HG03558 (cell line): ENCODE measurements around the gene SHISA7.

Experiments
- ATAC-seq: cut with Tn5 transposase; IDR thresholded peaks from one replicate; pipeline ENCODE4 v1.9.1; 2021; ENCODE audit warnings: moderate number of reproducible peaks; ENCODE audit not compliant: unreplicated experiment; ENCODE audit errors: extremely low read depth

SHISA7 gene

DNA sequence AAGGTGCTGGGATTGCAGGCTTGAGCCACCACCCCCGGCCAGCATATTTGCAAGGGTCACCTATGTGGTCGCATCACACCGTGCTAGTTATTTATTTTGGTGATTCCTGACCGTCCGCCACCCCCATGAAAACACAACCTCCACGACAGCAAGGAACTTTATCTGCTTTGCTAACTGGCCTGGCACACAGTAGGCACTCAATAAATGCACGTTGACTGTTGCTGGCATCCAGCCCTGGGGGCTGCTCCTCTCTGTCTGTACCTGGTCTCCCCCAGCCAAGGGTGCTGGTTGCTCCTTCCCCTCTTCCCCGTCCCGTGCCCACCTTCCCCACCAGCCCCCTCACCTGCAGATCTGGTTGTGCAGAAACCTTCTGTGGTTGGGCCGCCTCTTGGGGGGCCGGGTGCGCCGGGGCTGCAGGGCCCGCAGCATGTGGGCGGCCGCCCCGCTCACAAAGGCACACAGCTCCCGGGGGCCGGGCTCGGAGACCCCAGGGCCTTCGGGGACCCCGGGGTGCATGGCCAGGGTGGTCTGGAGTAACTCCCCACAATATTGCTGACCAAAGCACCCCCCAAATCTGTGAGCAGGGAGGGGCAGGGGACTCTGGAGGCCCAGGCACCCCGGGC lies 21.1 kb upstream of the SHISA7 start:
- no peak for ATAC-seq

DNA sequence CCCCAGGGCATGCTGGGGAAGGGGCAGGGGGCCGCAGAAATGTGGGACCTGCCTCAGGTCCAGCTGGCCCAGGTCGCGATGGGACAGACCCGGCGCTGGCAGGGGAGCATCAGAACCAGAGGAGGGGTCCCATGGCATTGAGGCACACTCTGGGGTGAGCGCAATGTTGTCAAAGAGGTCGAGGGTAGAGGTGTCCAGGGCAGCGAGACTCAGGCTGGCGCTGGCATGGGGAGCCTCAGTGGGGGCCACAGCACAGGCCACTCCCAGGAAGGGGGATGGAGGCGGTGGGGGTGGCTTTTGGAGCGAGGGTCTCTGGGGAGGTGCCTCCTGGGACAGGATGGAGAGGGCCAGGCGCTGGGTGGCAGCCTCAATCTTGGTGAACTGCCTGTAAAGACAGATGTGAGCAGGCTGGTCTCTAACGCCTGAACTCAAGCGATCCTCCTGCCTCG lies 20.5 kb upstream of the SHISA7 start:
- no peak for ATAC-seq

DNA sequence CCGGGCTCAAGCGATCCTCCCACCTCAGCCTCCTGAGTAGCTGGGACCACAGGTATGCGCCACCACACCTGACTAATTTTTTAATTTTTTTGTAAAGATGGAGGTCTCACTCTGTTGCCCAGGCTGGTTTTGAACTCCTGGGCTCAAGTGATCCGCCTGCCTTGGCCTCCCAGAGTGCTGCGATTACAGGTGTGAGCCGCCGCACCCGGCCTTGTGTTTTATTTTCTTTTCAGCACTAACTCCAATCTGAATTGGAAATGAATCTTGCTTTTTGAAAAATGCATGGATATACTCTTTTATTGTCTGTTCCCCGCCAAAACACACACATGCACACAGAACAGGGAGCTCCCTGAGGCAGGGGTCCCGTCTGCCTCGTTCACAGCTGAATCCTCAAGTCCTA lies 19.6 kb upstream of the SHISA7 start:
- no peak for ATAC-seq

DNA sequence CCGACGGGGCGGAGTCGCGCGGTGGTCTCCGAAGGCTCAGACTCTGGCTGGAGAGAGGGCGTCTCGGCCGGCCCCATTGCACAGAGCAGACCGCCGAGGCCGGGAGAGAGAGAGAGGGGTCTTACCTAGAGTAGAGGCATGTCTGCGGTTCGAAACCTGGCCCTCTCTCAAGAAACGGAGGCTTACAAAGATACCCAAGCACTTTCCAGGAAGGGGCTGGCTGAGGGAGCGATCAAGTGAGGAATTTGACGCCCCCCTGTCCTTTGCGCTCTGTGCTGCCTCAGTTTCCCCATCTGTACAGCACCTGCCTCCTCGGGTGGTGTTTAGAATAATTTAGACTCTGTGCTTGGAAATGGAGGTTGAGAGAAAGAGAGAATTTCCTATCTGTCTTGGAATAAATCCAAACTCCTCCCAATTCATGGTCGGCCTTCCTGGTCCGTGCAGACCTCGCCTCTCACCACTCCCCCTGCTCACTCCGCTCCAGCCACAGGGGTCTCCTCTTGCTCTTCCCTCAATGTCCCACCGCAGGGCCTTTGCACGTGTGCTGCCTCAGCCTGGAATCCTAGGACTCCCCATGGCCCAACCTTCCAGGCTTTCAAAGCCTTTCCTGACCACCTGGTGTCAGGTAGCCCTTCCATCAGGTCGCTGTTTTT lies 19.0 kb upstream of the SHISA7 start:
- no peak for ATAC-seq

DNA sequence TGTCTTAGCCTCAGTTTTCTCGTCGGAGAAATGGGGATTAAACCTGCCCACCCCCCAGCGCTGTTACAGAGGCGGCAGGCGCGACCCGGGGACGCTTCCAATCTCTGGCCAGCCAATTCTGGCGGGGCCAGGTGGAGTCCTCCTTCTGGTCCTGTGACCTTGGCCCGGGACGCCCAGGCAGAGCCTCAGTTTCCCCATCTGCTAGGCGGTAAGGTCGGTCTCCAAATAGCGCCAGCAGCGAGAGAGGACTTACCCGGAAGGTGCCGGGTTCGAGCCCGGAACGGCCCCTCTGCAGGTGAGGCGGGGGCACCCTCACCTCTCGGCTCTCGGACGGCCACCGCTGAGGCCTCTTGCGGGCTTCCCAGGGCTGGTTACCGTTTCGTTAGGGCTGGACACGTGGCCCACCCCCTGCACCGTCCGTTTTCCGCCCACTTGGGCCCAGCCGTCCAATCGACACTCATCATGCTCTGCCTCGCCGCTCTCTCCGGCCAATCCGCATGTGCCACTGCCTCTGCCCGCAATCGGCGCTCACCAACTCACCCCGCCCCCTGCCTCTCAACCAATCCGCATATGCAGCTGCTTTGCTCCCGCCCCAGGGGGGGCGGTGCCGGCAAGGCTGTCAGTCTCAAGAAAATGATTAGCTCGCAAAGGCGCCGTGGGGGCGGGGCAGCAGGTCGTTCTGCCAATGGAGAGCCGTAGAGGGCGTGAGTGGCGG lies 18.3 kb upstream of the SHISA7 start, which contains the start of gene ISOC2:
TSS of gene ISOC2 (minus strand) at position 384 of the 715 bp plus-strand sequence. CDS start 5,156 bp downstream, outside the sequence.
- ATAC-seq = peak; percentile 84

- ATAC-seq = no peak
These were observed 17.7 kb upstream of the SHISA7 start for GRCh38 chr19:55460670-55461258.

GRCh38 chr19:55459950-55460657 lies 17.0 kb upstream of the SHISA7 start:
- no peak for ATAC-seq

DNA sequence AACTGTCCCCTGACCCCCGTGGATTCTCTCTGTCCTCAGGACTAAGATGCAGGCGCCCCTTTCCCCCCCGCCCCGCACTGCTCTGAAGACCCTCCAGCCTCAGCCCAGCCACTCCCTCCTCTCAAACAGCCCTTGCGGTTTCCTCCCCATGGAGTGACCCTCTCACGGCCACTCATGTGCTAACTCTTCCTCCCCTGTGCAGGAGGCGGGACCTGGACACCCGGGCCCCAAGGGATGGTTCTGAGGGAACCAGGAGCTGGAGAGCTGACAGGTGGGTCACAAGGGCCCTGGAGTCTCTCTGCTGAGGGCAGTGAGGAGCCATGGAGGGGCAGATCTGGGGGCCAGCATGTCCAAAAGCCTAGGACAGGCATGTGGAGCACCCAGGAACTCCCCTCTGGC lies 16.4 kb upstream of the SHISA7 start:
- no peak for ATAC-seq

- ATAC-seq = no peak
These were observed 14.8 kb upstream of the SHISA7 start for GRCh38 chr19:55457683-55458457.

GRCh38 chr19:55456347-55456746 lies 13.2 kb upstream of the SHISA7 start:
- ATAC-seq = no peak

DNA sequence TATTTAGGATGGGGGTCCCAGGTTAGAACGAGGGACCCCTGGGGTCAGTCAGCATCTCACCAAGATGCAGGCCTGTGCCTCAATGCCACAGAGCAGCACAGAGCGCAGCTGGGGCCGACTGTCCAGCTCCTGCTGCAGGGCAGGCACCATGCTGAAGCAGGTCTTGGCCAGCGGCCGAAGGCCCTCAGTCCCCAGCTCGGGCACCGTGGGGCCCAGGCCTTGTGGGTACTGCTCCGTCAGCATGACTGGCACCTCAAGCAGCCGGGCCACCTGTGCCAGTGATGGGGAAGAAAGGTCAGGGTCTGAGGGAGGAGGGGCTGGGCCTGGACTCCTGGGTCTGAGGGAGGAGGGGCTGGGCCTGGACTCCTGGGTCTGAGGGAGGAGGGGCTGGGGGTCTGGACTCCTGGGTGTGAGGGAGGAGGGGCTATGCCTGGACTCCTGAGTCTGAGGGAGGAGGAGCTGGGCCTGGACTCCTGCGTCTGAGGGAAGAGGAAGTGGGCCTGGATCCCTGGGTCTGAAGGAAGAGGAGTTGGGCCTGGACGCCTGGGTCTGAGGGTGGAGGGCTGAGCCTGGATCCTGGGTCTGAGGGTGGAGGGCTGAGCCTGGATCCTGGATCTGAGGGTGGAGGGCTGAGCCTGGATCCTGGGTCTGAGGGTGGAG lies 12.6 kb upstream of the SHISA7 start:
- no peak for ATAC-seq

DNA sequence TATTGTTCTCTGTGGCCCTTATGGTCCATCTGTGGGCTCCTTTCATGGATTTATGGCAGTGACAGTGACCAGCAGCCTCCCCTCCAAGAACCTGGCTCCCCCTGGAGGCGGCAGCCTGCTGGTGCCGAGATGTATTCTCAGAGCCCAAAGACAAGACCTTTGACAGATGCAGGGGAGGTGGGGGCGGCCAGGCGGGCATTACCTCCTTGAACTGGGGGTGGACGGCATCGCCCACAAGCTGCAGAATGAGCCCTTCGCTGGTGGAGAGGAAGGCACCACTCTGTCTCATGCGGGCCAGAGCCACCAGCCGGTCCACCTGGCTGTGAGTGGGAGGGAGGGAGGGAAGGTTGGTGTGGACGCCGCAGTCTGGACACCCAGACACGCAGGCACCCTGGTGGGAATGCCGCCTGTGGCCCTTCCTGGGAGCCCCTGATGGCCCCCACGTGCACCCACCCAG lies 11.7 kb upstream of the SHISA7 start:
- ATAC-seq = no peak

DNA sequence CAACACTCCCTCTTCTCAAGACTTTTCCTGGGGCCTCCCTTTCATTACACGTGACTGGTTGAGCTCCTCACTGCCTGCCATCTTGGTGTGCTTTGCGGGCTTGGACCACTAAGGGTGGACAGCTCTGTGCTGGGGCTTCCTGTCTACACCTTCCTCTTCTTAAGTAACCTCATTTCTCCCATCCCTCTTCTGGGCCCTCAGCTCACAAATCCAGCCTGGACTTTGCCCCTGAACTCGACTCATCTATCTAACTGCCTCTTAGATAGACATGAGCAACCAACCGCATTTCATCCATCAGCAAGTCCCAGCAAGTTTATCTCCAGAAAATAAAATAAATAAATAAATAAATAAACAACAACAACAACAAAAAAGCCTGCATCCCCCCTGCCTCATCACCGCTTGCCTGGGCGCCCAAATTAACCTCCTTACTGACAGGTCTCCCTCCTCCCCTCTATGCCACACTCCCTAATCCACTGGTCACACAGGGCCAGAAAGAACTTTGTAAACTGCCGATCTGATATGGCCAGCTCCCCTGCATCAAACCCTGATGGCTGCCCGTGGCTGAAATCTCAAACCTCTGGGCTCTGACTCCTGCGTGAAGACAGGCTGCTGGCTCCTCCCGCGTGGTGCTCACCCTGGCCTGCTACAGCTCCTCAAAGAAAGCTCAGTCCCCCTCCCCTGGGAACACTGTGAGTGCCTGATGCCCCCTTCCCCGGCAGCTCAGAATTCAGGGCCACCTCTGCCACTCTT lies 10.6 kb upstream of the SHISA7 start:
- no peak for ATAC-seq

- no peak for ATAC-seq
These were observed 9.7 kb upstream of the SHISA7 start for GRCh38 chr19:55452749-55453346.

DNA sequence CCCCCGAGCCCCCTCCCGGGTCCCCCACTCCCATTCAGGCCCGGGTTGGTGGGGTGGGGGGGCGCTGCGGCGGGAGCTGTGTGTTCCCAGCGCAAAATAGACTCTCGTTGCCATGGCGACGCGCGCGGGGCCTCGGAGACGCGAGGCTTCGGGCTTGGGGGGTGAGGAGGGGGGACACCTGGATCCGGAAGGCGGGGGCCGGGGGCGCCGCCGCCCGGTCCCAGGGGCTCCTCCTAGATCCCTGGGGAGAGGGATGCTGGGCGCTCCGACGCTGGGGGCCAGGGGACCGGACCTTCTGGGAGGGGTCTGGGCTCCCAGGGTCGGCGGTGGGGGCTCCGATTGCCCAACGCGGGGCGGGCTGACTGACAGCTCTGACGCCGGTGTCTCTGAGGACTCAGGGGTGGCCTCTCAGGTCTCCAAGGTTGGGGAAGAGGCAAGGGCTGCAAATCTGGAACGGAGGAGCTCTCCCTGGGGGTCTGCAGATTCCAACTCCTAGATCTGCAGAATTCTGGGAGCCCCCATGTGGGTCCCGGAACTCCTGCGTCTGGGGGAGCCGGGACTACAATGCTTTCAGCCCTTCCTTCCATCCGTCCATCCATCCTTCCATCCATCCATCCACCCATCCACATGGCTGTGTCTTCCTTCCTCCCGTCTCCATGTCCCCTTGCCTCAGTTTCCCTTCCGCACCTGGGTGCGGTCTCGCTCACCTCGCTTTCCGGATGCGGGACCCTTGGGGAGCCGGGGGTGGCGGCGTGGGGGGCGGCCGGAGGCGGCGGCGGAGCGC lies 9.1 kb upstream of the SHISA7 start:
- ATAC-seq = no peak

GRCh38 chr19:55451163-55451964 lies 8.3 kb upstream of the SHISA7 start:
- ATAC-seq = no peak
